Measurements from ENCODE around the gene SETBP1.

SETBP1 gene

DNA sequence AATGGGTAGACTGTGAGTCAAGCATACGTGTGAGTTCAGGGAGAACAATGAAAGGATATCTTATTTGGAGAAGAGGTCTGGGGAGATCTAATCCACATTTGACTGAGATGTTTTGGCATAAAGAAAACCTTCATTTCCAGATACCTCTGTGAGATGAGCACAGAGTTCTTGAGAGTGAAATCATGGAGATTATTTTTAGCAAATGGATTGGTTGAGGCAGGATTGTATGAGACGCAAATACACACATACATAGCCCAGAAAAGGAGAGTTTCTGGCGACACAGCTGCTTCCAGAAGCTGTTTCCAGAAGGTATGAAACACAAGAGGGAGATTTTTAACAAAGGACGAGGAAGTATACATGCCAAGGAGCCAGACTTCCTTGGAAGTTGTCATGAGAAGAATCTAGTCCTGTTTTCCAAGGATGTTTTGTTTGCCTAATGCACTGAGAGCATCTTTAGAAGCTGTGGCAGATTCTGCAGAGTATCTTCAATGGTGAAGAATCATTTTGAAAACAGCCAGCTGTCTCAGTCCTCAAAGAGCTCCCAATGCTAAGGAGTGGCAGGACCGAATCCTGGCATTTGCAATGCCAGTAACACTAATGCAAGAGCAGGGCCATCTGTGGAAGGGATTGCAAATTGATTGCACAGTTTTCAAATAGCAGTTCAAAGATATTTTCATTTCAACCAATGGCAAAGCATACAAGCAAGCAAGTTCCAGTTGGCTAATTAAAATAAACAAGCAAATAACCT, 177.2 kb downstream of the SETBP1 start:
- no peaks in the 10 kb centered on the region for H3K4me1 ChIP-seq (ENCODE audit: control insufficient read depth, insufficient read depth, low read length)
- POLR2A ChIA-PET, result no interaction called here
- H3K36me3 ChIP-seq (ENCODE audit: control insufficient read depth in 2 of 2, insufficient read depth in 1 of 2, low read length in 2 of 2), result no peaks in the 10 kb centered on the region
- no peak overlapping the region for H3K27ac ChIP-seq (ENCODE audit: extremely low read depth, low read depth, low read length)
- H3K4me3 ChIP-seq (ENCODE audit: low read depth, low read length), result no peak overlapping the region
- H3K9me3 ChIP-seq (ENCODE audit: control insufficient read depth, insufficient read depth, low read depth, low read length), result no peaks in the 10 kb centered on the region
- CTCF ChIA-PET, result no interaction called here
- TF ChIP-seq, protein P1, sequence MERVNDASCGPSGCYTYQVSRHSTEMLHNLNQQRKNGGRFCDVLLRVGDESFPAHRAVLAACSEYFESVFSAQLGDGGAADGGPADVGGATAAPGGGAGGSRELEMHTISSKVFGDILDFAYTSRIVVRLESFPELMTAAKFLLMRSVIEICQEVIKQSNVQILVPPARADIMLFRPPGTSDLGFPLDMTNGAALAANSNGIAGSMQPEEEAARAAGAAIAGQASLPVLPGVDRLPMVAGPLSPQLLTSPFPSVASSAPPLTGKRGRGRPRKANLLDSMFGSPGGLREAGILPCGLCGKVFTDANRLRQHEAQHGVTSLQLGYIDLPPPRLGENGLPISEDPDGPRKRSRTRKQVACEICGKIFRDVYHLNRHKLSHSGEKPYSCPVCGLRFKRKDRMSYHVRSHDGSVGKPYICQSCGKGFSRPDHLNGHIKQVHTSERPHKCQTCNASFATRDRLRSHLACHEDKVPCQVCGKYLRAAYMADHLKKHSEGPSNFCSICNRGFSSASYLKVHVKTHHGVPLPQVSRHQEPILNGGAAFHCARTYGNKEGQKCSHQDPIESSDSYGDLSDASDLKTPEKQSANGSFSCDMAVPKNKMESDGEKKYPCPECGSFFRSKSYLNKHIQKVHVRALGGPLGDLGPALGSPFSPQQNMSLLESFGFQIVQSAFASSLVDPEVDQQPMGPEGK (tag by site-specific recombination; IDR thresholded peaks at IDR 0.05), result no peak
- TF ChIP-seq ZNF24 (tag by site-specific recombination; IDR thresholded peaks at IDR 0.05) (no peak), ZNF549 (tag by site-specific recombination; IDR thresholded peaks at IDR 0.05) (no peak), ZNF184 (tag by site-specific recombination; IDR thresholded peaks at IDR 0.05) (no peak), ZNF140 (tag by site-specific recombination; IDR thresholded peaks at IDR 0.05) (no peak), MEIS1 (CRISPR knock-in tag; IDR thresholded peaks at IDR 0.05; ENCODE audit: borderline replicate concordance) (no peak), ZIC2 (tag by site-specific recombination; IDR thresholded peaks at IDR 0.05) (no peak), GLI2 (tag by site-specific recombination; IDR thresholded peaks at IDR 0.05; ENCODE audit: borderline replicate concordance, low read depth) (no peak), ZNF830 (tag by site-specific recombination; IDR thresholded peaks at IDR 0.05; ENCODE audit: low read depth) (no peak), YY1 (tag by site-specific recombination; IDR thresholded peaks at IDR 0.05) (no peak), ZNF521 (tag by site-specific recombination; IDR thresholded peaks at IDR 0.05) (no peak), ZNF664 (tag by site-specific recombination; IDR thresholded peaks at IDR 0.05) (no peak), ZNF658 (tag by site-specific recombination; IDR thresholded peaks at IDR 0.05) (no peak), ZNF341 (tag by site-specific recombination; IDR thresholded peaks at IDR 0.05; ENCODE audit: low read depth) (no peak), HOXD13 (CRISPR knock-in tag; IDR thresholded peaks at IDR 0.05; ENCODE audit: borderline replicate concordance) (no peak), ZNF155 (tag by site-specific recombination; IDR thresholded peaks at IDR 0.05) (no peak)
- TF ChIP-seq, protein P2, sequence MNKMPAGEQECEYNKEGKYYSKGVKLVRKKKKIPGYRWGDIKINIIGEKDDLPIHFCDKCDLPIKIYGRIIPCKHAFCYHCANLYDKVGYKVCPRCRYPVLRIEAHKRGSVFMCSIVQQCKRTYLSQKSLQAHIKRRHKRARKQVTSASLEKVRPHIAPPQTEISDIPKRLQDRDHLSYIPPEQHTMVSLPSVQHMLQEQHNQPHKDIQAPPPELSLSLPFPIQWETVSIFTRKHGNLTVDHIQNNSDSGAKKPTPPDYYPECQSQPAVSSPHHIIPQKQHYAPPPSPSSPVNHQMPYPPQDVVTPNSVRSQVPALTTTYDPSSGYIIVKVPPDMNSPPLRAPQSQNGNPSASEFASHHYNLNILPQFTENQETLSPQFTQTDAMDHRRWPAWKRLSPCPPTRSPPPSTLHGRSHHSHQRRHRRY (tag by site-specific recombination; IDR thresholded peaks at IDR 0.05), result no peak
- TF ChIP-seq, protein P3, sequence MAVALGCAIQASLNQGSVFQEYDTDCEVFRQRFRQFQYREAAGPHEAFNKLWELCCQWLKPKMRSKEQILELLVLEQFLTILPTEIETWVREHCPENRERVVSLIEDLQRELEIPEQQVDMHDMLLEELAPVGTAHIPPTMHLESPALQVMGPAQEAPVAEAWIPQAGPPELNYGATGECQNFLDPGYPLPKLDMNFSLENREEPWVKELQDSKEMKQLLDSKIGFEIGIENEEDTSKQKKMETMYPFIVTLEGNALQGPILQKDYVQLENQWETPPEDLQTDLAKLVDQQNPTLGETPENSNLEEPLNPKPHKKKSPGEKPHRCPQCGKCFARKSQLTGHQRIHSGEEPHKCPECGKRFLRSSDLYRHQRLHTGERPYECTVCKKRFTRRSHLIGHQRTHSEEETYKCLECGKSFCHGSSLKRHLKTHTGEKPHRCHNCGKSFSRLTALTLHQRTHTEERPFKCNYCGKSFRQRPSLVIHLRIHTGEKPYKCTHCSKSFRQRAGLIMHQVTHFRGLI (tag by site-specific recombination; IDR thresholded peaks at IDR 0.05), result no peak

DNA sequence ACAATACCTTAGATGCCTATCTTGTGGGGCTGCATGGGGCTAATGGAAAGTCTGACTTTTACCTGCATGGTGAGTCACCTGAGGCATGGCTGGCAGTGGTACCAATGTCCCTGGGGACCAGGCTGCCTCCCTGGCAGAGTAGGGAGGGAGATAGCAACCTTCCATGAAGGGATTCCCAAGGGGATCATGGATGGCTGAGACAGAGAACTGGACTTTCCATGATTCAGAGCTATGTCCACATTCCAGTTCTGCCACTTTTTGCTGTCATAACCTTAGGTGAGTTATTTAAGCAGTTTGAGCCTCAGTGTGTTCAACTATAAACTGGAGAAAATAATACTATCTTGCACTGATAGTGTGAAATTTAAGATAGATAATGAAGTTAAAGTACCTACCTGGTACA, 178.6 kb downstream of the SETBP1 start:
- no peak overlapping the region for H3K4me3 ChIP-seq (ENCODE audit: low read depth, low read length)
- no peak overlapping the region for H3K27ac ChIP-seq (ENCODE audit: extremely low read depth, low read depth, low read length)
- H3K36me3 ChIP-seq (ENCODE audit: control insufficient read depth in 2 of 2, insufficient read depth in 1 of 2, low read length in 2 of 2), result no peaks in the 10 kb centered on the region
- no peaks in the 10 kb centered on the region for H3K4me1 ChIP-seq (ENCODE audit: control insufficient read depth, insufficient read depth, low read length)
- POLR2A ChIA-PET, result no interaction called here
- no peaks in the 10 kb centered on the region for H3K9me3 ChIP-seq (ENCODE audit: control insufficient read depth, insufficient read depth, low read depth, low read length)
- CTCF ChIA-PET, result interaction anchor here (1.0 kb wide), 1 partner anchor 177 kb away, joined by 3 read pairs; no protein-coding TSS in a partner anchor
- TF ChIP-seq ZSCAN30 (tag by site-specific recombination; IDR thresholded peaks at IDR 0.05), result no peak
- no peak for TF ChIP-seq ZNF530 (tag by site-specific recombination; IDR thresholded peaks at IDR 0.05; ENCODE audit: low read depth)
- TF ChIP-seq ZNF830 (tag by site-specific recombination; IDR thresholded peaks at IDR 0.05; ENCODE audit: low read depth), result no peak
- TF ChIP-seq, protein P4, sequence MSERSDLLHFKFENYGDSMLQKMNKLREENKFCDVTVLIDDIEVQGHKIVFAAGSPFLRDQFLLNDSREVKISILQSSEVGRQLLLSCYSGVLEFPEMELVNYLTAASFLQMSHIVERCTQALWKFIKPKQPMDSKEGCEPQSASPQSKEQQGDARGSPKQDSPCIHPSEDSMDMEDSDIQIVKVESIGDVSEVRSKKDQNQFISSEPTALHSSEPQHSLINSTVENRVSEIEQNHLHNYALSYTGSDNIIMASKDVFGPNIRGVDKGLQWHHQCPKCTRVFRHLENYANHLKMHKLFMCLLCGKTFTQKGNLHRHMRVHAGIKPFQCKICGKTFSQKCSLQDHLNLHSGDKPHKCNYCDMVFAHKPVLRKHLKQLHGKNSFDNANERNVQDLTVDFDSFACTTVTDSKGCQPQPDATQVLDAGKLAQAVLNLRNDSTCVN (tag by site-specific recombination; optimal IDR thresholded peaks at IDR 0.05), result no peak
- TF ChIP-seq YY1 (tag by site-specific recombination; IDR thresholded peaks at IDR 0.05), result no peak
- TF ChIP-seq, protein P5, sequence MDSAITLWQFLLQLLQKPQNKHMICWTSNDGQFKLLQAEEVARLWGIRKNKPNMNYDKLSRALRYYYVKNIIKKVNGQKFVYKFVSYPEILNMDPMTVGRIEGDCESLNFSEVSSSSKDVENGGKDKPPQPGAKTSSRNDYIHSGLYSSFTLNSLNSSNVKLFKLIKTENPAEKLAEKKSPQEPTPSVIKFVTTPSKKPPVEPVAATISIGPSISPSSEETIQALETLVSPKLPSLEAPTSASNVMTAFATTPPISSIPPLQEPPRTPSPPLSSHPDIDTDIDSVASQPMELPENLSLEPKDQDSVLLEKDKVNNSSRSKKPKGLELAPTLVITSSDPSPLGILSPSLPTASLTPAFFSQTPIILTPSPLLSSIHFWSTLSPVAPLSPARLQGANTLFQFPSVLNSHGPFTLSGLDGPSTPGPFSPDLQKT (IDR thresholded peaks at IDR 0.05; ENCODE audit: borderline replicate concordance, low read depth, low read length), result no peak
- TF ChIP-seq, protein P6, sequence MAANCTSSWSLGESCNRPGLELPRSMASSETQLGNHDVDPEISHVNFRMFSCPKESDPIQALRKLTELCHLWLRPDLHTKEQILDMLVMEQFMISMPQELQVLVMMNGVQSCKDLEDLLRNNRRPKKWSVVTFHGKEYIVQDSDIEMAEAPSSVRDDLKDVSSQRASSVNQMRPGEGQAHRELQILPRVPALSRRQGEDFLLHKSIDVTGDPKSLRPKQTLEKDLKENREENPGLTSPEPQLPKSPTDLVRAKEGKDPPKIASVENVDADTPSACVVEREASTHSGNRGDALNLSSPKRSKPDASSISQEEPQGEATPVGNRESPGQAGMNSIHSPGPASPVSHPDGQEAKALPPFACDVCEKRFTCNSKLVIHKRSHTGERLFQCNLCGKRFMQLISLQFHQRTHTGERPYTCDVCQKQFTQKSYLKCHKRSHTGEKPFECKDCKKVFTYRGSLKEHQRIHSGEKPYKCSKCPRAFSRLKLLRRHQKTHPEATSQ (tag by site-specific recombination; IDR thresholded peaks at IDR 0.05), result no peak
- TF ChIP-seq ZNF548 (tag by site-specific recombination; IDR thresholded peaks at IDR 0.05), result no peak
- no peak for TF ChIP-seq SCRT2 (tag by site-specific recombination; IDR thresholded peaks at IDR 0.05)
